Mesothelial cell of epicardium (in vitro differentiated cells): ENCODE data around the gene FBRSL1. TPM values are rescaled to one million over a fixed set of nuclear protein-coding genes. Genes with fewer than 3 reads are reported as not detected.
A peak's percentile ranks its signal among the peaks of the same experiment; 100 is the strongest.

ENCODE experiments used
- DNase-seq, 2 experiments: peaks; one replicate each; pipeline ENCODE4 v3.0.0; 2021; ENCODE audit warnings: low spot score in 2 of 2; ENCODE audit not compliant: unreplicated experiment in 2 of 2
- H3K27ac Mint-ChIP-seq: 2 replicates; pipeline ENCODE4 v1.8.0; 2021; ENCODE audit warnings: mixed read lengths
- H3K27me3 Mint-ChIP-seq: 2 replicates; pipeline ENCODE4 v1.8.0; 2021; ENCODE audit warnings: low read depth, mixed read lengths
- H3K36me3 Mint-ChIP-seq: 2 replicates; pipeline ENCODE4 v1.8.0; 2021; ENCODE audit warnings: mixed read lengths
- H3K4me1 Mint-ChIP-seq: 2 replicates; pipeline ENCODE4 v1.8.0; 2021; ENCODE audit warnings: mixed read lengths
- H3K4me3 Mint-ChIP-seq: 2 replicates; pipeline ENCODE4 v1.8.0; 2021; ENCODE audit warnings: mild to moderate bottlenecking, moderate library complexity, mixed read lengths
- H3K9me3 Mint-ChIP-seq: 2 replicates; pipeline ENCODE4 v1.8.0; 2021; ENCODE audit warnings: mixed read lengths
- total RNA-seq: library from RNA; stranded (reverse); gene quantifications from 3 replicates; pipeline ENCODE4 v1.2.1, GENCODE V29; 2021
- TF ChIP-seq, protein P1 (sequence below): fragments of 200-600 bp; sonication (generic); IDR thresholded peaks from one replicate; pipeline ENCODE4 v1.5.0; 2021; ENCODE audit warnings: antibody characterized with exemption; ENCODE audit not compliant: unreplicated experiment

Gene FBRSL1
- total RNA-seq, 1 donor from 2014 or later = 115 TPM

- TF ChIP-seq, protein P1, sequence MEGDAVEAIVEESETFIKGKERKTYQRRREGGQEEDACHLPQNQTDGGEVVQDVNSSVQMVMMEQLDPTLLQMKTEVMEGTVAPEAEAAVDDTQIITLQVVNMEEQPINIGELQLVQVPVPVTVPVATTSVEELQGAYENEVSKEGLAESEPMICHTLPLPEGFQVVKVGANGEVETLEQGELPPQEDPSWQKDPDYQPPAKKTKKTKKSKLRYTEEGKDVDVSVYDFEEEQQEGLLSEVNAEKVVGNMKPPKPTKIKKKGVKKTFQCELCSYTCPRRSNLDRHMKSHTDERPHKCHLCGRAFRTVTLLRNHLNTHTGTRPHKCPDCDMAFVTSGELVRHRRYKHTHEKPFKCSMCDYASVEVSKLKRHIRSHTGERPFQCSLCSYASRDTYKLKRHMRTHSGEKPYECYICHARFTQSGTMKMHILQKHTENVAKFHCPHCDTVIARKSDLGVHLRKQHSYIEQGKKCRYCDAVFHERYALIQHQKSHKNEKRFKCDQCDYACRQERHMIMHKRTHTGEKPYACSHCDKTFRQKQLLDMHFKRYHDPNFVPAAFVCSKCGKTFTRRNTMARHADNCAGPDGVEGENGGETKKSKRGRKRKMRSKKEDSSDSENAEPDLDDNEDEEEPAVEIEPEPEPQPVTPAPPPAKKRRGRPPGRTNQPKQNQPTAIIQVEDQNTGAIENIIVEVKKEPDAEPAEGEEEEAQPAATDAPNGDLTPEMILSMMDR = no peak
- no peak for DNase-seq
Measured at GRCh38 chr12:132521200-132521580, 31.2 kb downstream of the FBRSL1 start.

DNA sequence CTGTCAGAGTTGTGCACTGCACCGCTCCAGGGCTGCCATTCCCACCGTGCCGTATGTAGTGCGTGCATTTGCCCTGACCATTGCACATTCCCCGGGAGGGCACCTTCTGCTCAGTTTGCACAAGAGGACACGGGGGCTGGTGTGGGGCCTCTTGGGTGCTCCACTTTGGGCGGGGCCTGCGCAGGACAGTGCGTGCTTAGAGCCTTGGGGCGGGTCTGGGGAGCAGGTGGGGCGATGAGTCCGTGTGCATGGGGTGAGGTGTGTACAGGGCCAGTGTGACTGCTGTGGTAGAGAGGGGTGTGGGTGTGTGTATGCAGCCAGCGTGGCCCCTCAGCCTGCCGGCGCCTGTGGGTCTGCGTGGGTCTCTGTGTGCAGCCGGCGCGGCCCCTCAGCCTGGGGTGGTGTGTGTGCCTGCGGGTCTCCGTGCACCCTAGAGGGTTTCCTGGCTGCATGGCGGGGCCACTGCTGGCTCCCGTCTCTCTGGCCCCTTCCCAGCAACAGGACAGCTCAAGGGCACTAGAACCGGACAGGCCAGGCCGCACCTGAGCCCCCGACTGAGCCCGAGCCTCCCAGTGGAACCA is 31.9 kb downstream of the FBRSL1 start:
- Mint-ChIP-seq H3K4me1 (no peaks in the 10 kb centered on the region), H3K27me3 (no peaks in the 10 kb centered on the region), H3K36me3 (peaks cover 23% of the 10 kb centered on the region), H3K4me3 (no peak overlapping the region), H3K27ac (no peak overlapping the region), H3K9me3 (peaks cover 8% of the 10 kb centered on the region)
- no peak for DNase-seq
- TF ChIP-seq, protein P1 = no peak

More at GRCh38 chr12:132521200-132521580, 31.2 kb downstream of the FBRSL1 start:
- Mint-ChIP-seq H3K4me1 (no peaks in the 10 kb centered on the region), H3K27me3 (no peaks in the 10 kb centered on the region), H3K36me3 (peaks cover 25% of the 10 kb centered on the region), H3K4me3 (no peak overlapping the region), H3K27ac (no peak overlapping the region), H3K9me3 (peaks cover 8% of the 10 kb centered on the region)

DNA sequence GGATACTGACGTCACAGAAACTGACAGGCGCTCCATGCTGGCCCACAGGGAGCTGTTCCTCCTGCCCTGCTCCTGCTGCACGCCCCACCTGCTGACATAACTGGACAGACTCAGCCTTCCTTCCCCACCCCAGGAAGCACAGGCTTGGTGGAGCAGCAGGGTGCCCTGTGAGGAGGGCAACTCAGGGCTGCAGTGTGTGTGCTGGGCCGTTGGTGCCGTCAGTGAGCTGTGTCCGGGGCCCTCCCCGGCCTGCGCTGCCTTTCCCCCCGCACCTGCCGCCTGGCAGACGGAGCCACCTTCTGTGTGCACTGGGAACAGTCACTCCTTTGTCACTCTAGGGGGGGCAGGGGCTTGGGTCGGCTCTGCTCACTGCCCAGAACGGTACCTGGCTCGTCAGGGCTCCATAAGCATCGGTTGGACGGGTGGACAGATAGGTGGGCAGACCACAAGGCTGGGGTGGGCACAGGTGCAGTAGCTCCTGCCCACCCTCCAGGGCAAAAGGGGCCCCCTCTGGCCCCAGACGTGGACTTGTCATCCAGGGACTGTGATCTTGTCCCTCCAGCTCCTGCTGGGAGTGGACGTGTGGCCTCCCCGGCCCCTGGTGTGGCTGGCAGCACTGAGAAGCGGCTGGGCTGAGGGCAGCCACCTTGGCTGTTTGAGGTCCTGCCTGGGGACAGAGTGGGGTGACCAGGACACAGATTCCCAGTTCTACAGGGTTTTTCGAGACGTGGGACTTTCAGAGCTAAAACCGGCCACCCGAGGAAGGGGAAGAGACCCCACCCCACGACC is 32.8 kb downstream of the FBRSL1 start:
- no peaks in the 10 kb centered on the region for H3K4me1 Mint-ChIP-seq
- peaks cover 18% of the 10 kb centered on the region for H3K36me3 Mint-ChIP-seq
- H3K27me3 Mint-ChIP-seq = no peaks in the 10 kb centered on the region
- TF ChIP-seq, protein P1 = no peak
- H3K9me3 Mint-ChIP-seq = peaks cover 8% of the 10 kb centered on the region
- no peak for DNase-seq
- no peak overlapping the region for H3K27ac Mint-ChIP-seq
- no peak overlapping the region for H3K4me3 Mint-ChIP-seq

DNA sequence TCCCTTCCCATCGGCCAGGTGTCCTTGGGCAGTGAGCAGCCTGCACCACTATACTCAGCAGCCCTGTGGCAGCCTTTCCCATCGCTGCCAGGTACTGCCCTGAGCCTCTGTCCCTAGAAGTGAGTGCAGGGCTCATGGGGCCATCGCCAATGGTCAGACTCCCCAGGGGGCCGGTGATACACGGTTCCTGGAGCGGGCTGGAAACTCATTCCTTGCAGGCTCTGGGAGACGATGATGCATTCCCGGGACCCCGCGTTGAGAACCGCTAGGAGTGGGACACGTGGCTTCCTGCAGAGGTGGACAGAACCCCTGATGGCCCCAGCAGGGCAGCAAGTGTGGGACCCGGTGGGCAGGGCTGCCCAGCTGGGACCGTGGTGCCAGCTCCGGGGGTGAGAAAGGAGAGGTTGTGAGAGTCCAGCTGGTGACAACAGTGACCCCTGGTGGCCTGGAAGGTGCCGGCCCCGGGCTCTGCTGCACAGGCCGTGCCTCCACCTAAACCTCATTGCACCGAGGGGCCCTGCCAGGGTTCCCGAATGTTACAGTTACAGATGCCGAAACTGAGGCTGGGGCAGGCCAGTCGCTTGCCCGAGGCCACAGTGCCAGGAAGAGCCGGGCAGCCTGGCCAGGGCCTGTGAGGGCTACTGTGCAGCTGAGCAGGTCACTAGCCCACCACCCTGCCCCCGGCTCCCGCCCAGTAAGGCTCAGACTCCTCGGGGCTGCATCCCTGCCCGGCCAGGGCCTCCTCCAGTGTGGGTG is 33.8 kb downstream of the FBRSL1 start:
- peak in 1 of 2 experiments; percentile 80 for DNase-seq
- H3K27me3 Mint-ChIP-seq = no peaks in the 10 kb centered on the region
- TF ChIP-seq, protein P1 = peak; percentile 84
- H3K36me3 Mint-ChIP-seq = peaks cover 9% of the 10 kb centered on the region
- H3K9me3 Mint-ChIP-seq = peaks cover 3% of the 10 kb centered on the region
- no peaks in the 10 kb centered on the region for H3K4me1 Mint-ChIP-seq
- no peak overlapping the region for H3K4me3 Mint-ChIP-seq
- H3K27ac Mint-ChIP-seq = no peak overlapping the region

DNA sequence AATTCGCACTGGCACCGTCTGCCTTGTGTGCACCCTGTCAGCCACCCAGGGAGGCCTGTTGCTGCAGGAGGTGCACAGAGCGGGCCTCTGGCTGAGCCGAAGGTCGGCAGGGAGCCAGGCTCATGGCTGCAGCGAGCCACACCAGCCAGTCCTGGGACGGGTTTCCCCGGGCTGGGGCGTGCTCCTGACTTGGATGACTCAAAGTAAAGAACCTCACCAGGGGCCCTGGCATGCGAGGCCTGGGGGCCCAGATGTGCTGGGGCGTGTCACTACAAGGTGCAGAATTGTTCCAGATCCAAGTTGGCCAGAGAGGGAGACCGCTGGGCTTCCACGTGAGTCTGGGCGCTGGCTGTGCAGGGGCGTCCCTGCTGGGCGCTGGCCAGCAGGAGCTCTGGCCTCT is 34.5 kb downstream of the FBRSL1 start:
- Mint-ChIP-seq H3K4me3 (no peak overlapping the region), H3K4me1 (no peaks in the 10 kb centered on the region), H3K27me3 (no peaks in the 10 kb centered on the region), H3K9me3 (no peaks in the 10 kb centered on the region), H3K36me3 (peaks cover 3% of the 10 kb centered on the region), H3K27ac (no peak overlapping the region)
- no peak for DNase-seq
- TF ChIP-seq, protein P1 = no peak
